ENCODE results near the gene TRIM28.
A peak's percentile ranks its signal among the peaks of the same experiment; 100 is the strongest.

The TRIM28 gene

GRCh38 chr19:58568453-58569130 is 24.7 kb downstream of the TRIM28 start:
- TF ChIP-seq CTCF (conservative IDR thresholded peaks at IDR 0.05; ENCODE audit: low read depth, low read length), result no peak
- no peak for DNase-seq (ENCODE audit: low read depth)
- no peak overlapping the region for H3K4me3 ChIP-seq (ENCODE audit: low read length)

GRCh38 chr19:58569191-58569942 is 25.5 kb downstream of the TRIM28 start:
- H3K4me3 ChIP-seq (ENCODE audit: low read length), result no peak overlapping the region
- TF ChIP-seq CTCF (conservative IDR thresholded peaks at IDR 0.05; ENCODE audit: low read depth, low read length), result no peak
- DNase-seq (ENCODE audit: low read depth), result no peak

GRCh38 chr19:58569943-58570670 is 26.2 kb downstream of the TRIM28 start:
- DNase-seq (ENCODE audit: low read depth), result no peak
- H3K4me3 ChIP-seq (ENCODE audit: low read length), result no peak overlapping the region
- no peak for TF ChIP-seq CTCF (conservative IDR thresholded peaks at IDR 0.05; ENCODE audit: low read depth, low read length)

GRCh38 chr19:58570770-58571574 is 27.1 kb downstream of the TRIM28 start:
- TF ChIP-seq CTCF (conservative IDR thresholded peaks at IDR 0.05; ENCODE audit: low read depth, low read length), result no peak
- H3K4me3 ChIP-seq (ENCODE audit: low read length), result no peak overlapping the region
- no peak for DNase-seq (ENCODE audit: low read depth)

GRCh38 chr19:58571575-58571947 is 27.7 kb downstream of the TRIM28 start:
- no peak for DNase-seq (ENCODE audit: low read depth)
- no peak for TF ChIP-seq CTCF (conservative IDR thresholded peaks at IDR 0.05; ENCODE audit: low read depth, low read length)
- H3K4me3 ChIP-seq (ENCODE audit: low read length), result no peak overlapping the region

GRCh38 chr19:58572026-58572817 is 28.4 kb downstream of the TRIM28 start:
- no peak for TF ChIP-seq CTCF (conservative IDR thresholded peaks at IDR 0.05; ENCODE audit: low read depth, low read length)
- no peak for DNase-seq (ENCODE audit: low read depth)
- H3K4me3 ChIP-seq (ENCODE audit: low read length), result peak overlapping the region; percentile 85

All from retinal pigment epithelial cell (primary cell).